Keratinocyte (primary cell): ENCODE measurements around the gene MLEC. TPM values are rescaled to one million over a fixed set of nuclear protein-coding genes. Genes with fewer than 3 reads are reported as not detected.

Experiments used
- DNase-seq: peaks from one replicate; pipeline ENCODE4 v3.0.0-alpha.2; 2011; ENCODE audit warnings: low read depth, missing footprints, low spot score
- FAIRE-seq: peaks from 2 replicates; lab custom pipeline; 2011; peaks lifted over from hg19 to GRCh38; lab: Jason Lieb, UNC
- H2AFZ ChIP-seq: 2 replicates; pipeline ENCODE4 v1.6.0; 2012; ENCODE audit warnings: low read length, control low read depth, inconsistent platforms; ENCODE audit not compliant: control insufficient read depth
- H3K27ac ChIP-seq: 2 replicates; pipeline ENCODE4 v1.5.1; 2011; ENCODE audit warnings: low read length; ENCODE audit not compliant: control insufficient read depth, insufficient read depth
- H3K27me3 ChIP-seq: 3 replicates; pipeline ENCODE4 v1.6.0; 2011; ENCODE audit warnings: low read length; ENCODE audit not compliant: control insufficient read depth, insufficient read depth; ENCODE audit errors: extremely low read depth
- H3K36me3 ChIP-seq, 2 experiments: 2 replicates in 1 of 2; 3 replicates in 1 of 2; pipeline ENCODE4 v1.5.1; 2011; ENCODE audit warnings: low read length in 2 of 2, mild to moderate bottlenecking in 1 of 2; ENCODE audit not compliant: control insufficient read depth in 2 of 2, insufficient read depth in 2 of 2; ENCODE audit errors: extremely low read depth in 1 of 2
- H3K4me1 ChIP-seq: 3 replicates; pipeline ENCODE4 v1.5.1; 2011; ENCODE audit warnings: low read length; ENCODE audit not compliant: control insufficient read depth, insufficient read depth; ENCODE audit errors: extremely low read depth
- H3K4me2 ChIP-seq: 3 replicates; pipeline ENCODE4 v1.6.0; 2011; ENCODE audit warnings: low read depth, low read length; ENCODE audit not compliant: control insufficient read depth, insufficient read depth; ENCODE audit errors: extremely low read depth
- H3K4me3 ChIP-seq, 3 experiments: fragments of 200-600 bp in 1 of 3; sonication (generic) in 1 of 3; 2 replicates in 2 of 3; 3 replicates in 1 of 3; pipeline ENCODE4 v1.5.1; 2011 to 2016; ENCODE audit warnings: low read length in 3 of 3, mild to moderate bottlenecking in 3 of 3, control low read depth in 2 of 3, inconsistent platforms in 1 of 3, low read depth in 1 of 3, mixed read lengths in 1 of 3, mixed run types in 1 of 3, moderate library complexity in 1 of 3; ENCODE audit not compliant: control insufficient read depth in 2 of 3, insufficient read depth in 2 of 3; ENCODE audit errors: extremely low read depth in 1 of 3
- H3K79me2 ChIP-seq: 2 replicates; pipeline ENCODE4 v1.6.0; 2012; ENCODE audit warnings: low read length; ENCODE audit not compliant: control insufficient read depth, insufficient read depth
- H3K9ac ChIP-seq: 3 replicates; pipeline ENCODE4 v1.6.0; 2011; ENCODE audit warnings: low read length; ENCODE audit not compliant: control insufficient read depth, insufficient read depth; ENCODE audit errors: extremely low read depth
- H3K9me1 ChIP-seq: 3 replicates; pipeline ENCODE4 v1.6.0; 2011; ENCODE audit warnings: low read length; ENCODE audit not compliant: control insufficient read depth, insufficient read depth; ENCODE audit errors: extremely low read depth
- H3K9me3 ChIP-seq: 2 replicates; pipeline ENCODE4 v1.5.1; 2012; ENCODE audit warnings: low read depth, low read length; ENCODE audit not compliant: control insufficient read depth
- H4K20me1 ChIP-seq: 3 replicates; pipeline ENCODE4 v1.6.0; 2011; ENCODE audit warnings: low read length; ENCODE audit not compliant: control insufficient read depth, insufficient read depth; ENCODE audit errors: extremely low read depth
- CTCF ChIP-seq, 3 experiments: IDR thresholded peaks in 1 of 3; conservative IDR thresholded peaks in 1 of 3; optimal IDR thresholded peaks in 1 of 3; 2 replicates in 2 of 3; 3 replicates in 1 of 3; pipeline versions ENCODE3 to v1.5.1; 2011; ENCODE audit warnings: low read length in 3 of 3, mild to moderate bottlenecking in 3 of 3, moderate library complexity in 2 of 3, control low read depth in 1 of 3, inconsistent platforms in 1 of 3; ENCODE audit not compliant: insufficient read depth in 2 of 3; ENCODE audit errors: extremely low read depth in 1 of 3
- EZH2 ChIP-seq: IDR thresholded peaks from one replicate; pipeline ENCODE4 v1.6.1; 2012; ENCODE audit warnings: inconsistent platforms, mild to moderate bottlenecking, low read length, moderate library complexity
- dilution Hi-C: fragments of 300-500 bp; cut with MboI; formaldehyde crosslinking; loops from one replicate; pipeline ENCODE4 v1.7.0; 2020; ENCODE audit warnings: low sequenced_read_pairs; ENCODE audit not compliant: extremely low pct_ligation_motif_present
- polyA plus RNA-seq, 5 experiments: library from polyadenylated mRNA; depleted of rRNA in 3 of 5; stranded (reverse) in 3 of 5; stranded (forward) in 1 of 5; unstranded in 1 of 5; fragments of >200 nt; gene quantifications; 1 replicate in 1 of 5; 2 replicates in 3 of 5; 3 replicates in 1 of 5; pipeline versions ENCODE4 v1.2.1 to v1.2.3, GENCODE V29; 2011 to 2012; ENCODE audit warnings: missing spikeins in 2 of 5, low read depth in 1 of 5, low replicate concordance in 1 of 5

Gene MLEC
- polyA plus RNA-seq, 1 donor (not counting 4 experiments of a cell fraction or from before 2014, with no cell fraction given), result 65.2 TPM

GRCh38 chr12:120737557-120738251, 50.8 kb downstream of the MLEC start:
- no peaks in the 10 kb centered on the region for H3K9me3 ChIP-seq
- H3K4me1 ChIP-seq, result no peaks in the 10 kb centered on the region
- H2AFZ ChIP-seq, result no peak overlapping the region
- H3K79me2 ChIP-seq, result no peaks in the 10 kb centered on the region
- TF ChIP-seq CTCF (optimal IDR thresholded peaks at IDR 0.05 in 1 of 3, IDR thresholded peaks at IDR 0.05 in 1 of 3, conservative IDR thresholded peaks at IDR 0.05 in 1 of 3; ENCODE audit: extremely low read depth in 1 of 3, insufficient read depth in 2 of 3, low read length in 3 of 3), result no peak
- no peak overlapping the region for H3K4me2 ChIP-seq
- no peaks in the 10 kb centered on the region for H4K20me1 ChIP-seq
- DNase-seq (no peak), FAIRE-seq (no peak)
- H3K27me3 ChIP-seq, result no peaks in the 10 kb centered on the region
- dilution Hi-C loops, result no loop called here
- H3K9me1 ChIP-seq, result no peaks in the 10 kb centered on the region
- H3K36me3 ChIP-seq, result no peaks in the 10 kb centered on the region
- no peak overlapping the region for H3K27ac ChIP-seq
- H3K4me3 ChIP-seq, result no peak overlapping the region
- H3K9ac ChIP-seq, result no peak overlapping the region

GRCh38 chr12:120738252-120739030, 51.5 kb downstream of the MLEC start:
- Histone ChIP-seq H4K20me1 (no peaks in the 10 kb centered on the region), H3K9me3 (no peaks in the 10 kb centered on the region), H3K9ac (no peak overlapping the region), H3K36me3 (no peaks in the 10 kb centered on the region), H3K27me3 (no peaks in the 10 kb centered on the region), H3K4me3 (no peak overlapping the region), H2AFZ (no peak overlapping the region), H3K9me1 (no peaks in the 10 kb centered on the region), H3K79me2 (no peaks in the 10 kb centered on the region), H3K4me2 (no peak overlapping the region), H3K4me1 (no peaks in the 10 kb centered on the region), H3K27ac (no peak overlapping the region)
- DNase-seq (no peak), FAIRE-seq (no peak)
- dilution Hi-C loops, result no loop called here
- TF ChIP-seq EZH2, result no peak
- TF ChIP-seq CTCF (optimal IDR thresholded peaks at IDR 0.05 in 1 of 3, IDR thresholded peaks at IDR 0.05 in 1 of 3, conservative IDR thresholded peaks at IDR 0.05 in 1 of 3; ENCODE audit: extremely low read depth in 1 of 3, insufficient read depth in 2 of 3, low read length in 3 of 3), result no peak
